Astrocyte (in vitro differentiated cells and primary cell): ENCODE data around the gene ESRRA. TPM values are rescaled to one million over a fixed set of nuclear protein-coding genes. Genes with fewer than 3 reads are reported as not detected.

ENCODE experiments used
- DNase-seq: peaks from one replicate; pipeline ENCODE4 v3.0.0-alpha.2; 2010; ENCODE audit warnings: low read depth
- FAIRE-seq: peaks from 2 replicates; lab custom pipeline; 2011; peaks lifted over from hg19 to GRCh38; lab: Jason Lieb, UNC
- H2AFZ ChIP-seq: 2 replicates; pipeline ENCODE4 v1.6.0; 2012; ENCODE audit warnings: low read depth, low read length, inconsistent platforms
- H3K27ac ChIP-seq: 2 replicates; pipeline ENCODE4 v1.5.1; 2011; ENCODE audit warnings: low read depth, low read length, inconsistent platforms
- H3K27me3 ChIP-seq: 2 replicates; pipeline ENCODE4 v1.6.0; 2011; ENCODE audit warnings: low read length, inconsistent platforms; ENCODE audit not compliant: insufficient read depth
- H3K36me3 ChIP-seq: 2 replicates; pipeline ENCODE4 v1.5.1; 2011; ENCODE audit warnings: low read length, inconsistent platforms; ENCODE audit not compliant: insufficient read depth
- H3K4me1 ChIP-seq: 2 replicates; pipeline ENCODE4 v1.5.1; 2011; ENCODE audit warnings: low read length, inconsistent platforms; ENCODE audit not compliant: insufficient read depth
- H3K4me2 ChIP-seq: 2 replicates; pipeline ENCODE4 v1.6.0; 2012; ENCODE audit warnings: low read length, inconsistent platforms
- H3K4me3 ChIP-seq: 2 replicates; pipeline ENCODE4 v1.5.1; 2011; ENCODE audit warnings: low read depth, mild to moderate bottlenecking, low read length, inconsistent platforms; ENCODE audit not compliant: insufficient read depth
- H3K79me2 ChIP-seq: 2 replicates; pipeline ENCODE4 v1.6.0; 2012; ENCODE audit warnings: mild to moderate bottlenecking, low read length, inconsistent platforms; ENCODE audit not compliant: insufficient read depth
- H3K9ac ChIP-seq: 2 replicates; pipeline ENCODE4 v1.6.0; 2012; ENCODE audit warnings: mild to moderate bottlenecking, low read length, inconsistent platforms
- H3K9me3 ChIP-seq: 2 replicates; pipeline ENCODE4 v1.5.1; 2012; ENCODE audit warnings: low read depth, mild to moderate bottlenecking, low read length, inconsistent platforms; ENCODE audit not compliant: insufficient read depth
- H4K20me1 ChIP-seq: 2 replicates; pipeline ENCODE4 v1.6.0; 2012; ENCODE audit warnings: low read length, inconsistent platforms; ENCODE audit not compliant: insufficient read depth
- H3K27ac Mint-ChIP-seq: one replicate; pipeline ENCODE4 v1.8.0; 2021; ENCODE audit warnings: mild to moderate bottlenecking, mixed read lengths; ENCODE audit not compliant: unreplicated experiment
- H3K27me3 Mint-ChIP-seq: one replicate; pipeline ENCODE4 v1.8.0; 2021; ENCODE audit warnings: low read depth, mixed read lengths; ENCODE audit not compliant: unreplicated experiment
- H3K36me3 Mint-ChIP-seq: one replicate; pipeline ENCODE4 v1.8.0; 2021; ENCODE audit warnings: low read depth, mixed read lengths; ENCODE audit not compliant: unreplicated experiment
- H3K4me1 Mint-ChIP-seq: one replicate; pipeline ENCODE4 v1.8.0; 2021; ENCODE audit warnings: low read depth, mixed read lengths; ENCODE audit not compliant: unreplicated experiment
- H3K4me3 Mint-ChIP-seq: one replicate; pipeline ENCODE4 v1.8.0; 2021; ENCODE audit warnings: mild to moderate bottlenecking, moderate library complexity, mixed read lengths; ENCODE audit not compliant: unreplicated experiment
- H3K9me3 Mint-ChIP-seq: one replicate; pipeline ENCODE4 v1.8.0; 2021; ENCODE audit warnings: mild to moderate bottlenecking, mixed read lengths; ENCODE audit not compliant: unreplicated experiment
- EZH2 ChIP-seq: IDR thresholded peaks from 2 replicates; pipeline ENCODE4 v1.6.1; 2012; ENCODE audit warnings: mild to moderate bottlenecking, low read length, inconsistent platforms; ENCODE audit not compliant: insufficient read depth
- total RNA-seq: library from RNA; stranded (reverse); gene quantifications from 2 replicates; pipeline ENCODE4 v1.2.1, GENCODE V29; 2021
- TF ChIP-seq, protein P1 (sequence below): IDR thresholded peaks from 2 replicates; pipeline ENCODE4 v1.5.1; 2011; ENCODE audit warnings: low read depth, mild to moderate bottlenecking, inconsistent platforms, low read length, moderate library complexity; ENCODE audit not compliant: insufficient read depth

Gene ESRRA
- total RNA-seq, 1 donor from 2014 or later, result 26.3 TPM

GRCh38 chr11:64258946-64259532, 46.3 kb upstream of the ESRRA start:
- Mint-ChIP-seq H3K27ac (peak overlapping the region; percentile 47), H3K4me1 (peaks cover 12% of the 10 kb centered on the region), H3K9me3 (peaks cover 2% of the 10 kb centered on the region), H3K27me3 (no peaks in the 10 kb centered on the region), H3K36me3 (peaks cover 32% of the 10 kb centered on the region), H3K4me3 (peak overlapping the region; percentile 47)
- peaks cover 21% of the 10 kb centered on the region for H3K36me3 ChIP-seq
- no peaks in the 10 kb centered on the region for H3K9me3 ChIP-seq
- DNase-seq (no peak), FAIRE-seq (no peak)
- no peak overlapping the region for H3K4me2 ChIP-seq
- no peaks in the 10 kb centered on the region for H3K27me3 ChIP-seq
- H3K79me2 ChIP-seq, result peaks cover 2% of the 10 kb centered on the region
- no peak for TF ChIP-seq EZH2
- TF ChIP-seq, protein P1, sequence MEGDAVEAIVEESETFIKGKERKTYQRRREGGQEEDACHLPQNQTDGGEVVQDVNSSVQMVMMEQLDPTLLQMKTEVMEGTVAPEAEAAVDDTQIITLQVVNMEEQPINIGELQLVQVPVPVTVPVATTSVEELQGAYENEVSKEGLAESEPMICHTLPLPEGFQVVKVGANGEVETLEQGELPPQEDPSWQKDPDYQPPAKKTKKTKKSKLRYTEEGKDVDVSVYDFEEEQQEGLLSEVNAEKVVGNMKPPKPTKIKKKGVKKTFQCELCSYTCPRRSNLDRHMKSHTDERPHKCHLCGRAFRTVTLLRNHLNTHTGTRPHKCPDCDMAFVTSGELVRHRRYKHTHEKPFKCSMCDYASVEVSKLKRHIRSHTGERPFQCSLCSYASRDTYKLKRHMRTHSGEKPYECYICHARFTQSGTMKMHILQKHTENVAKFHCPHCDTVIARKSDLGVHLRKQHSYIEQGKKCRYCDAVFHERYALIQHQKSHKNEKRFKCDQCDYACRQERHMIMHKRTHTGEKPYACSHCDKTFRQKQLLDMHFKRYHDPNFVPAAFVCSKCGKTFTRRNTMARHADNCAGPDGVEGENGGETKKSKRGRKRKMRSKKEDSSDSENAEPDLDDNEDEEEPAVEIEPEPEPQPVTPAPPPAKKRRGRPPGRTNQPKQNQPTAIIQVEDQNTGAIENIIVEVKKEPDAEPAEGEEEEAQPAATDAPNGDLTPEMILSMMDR, result no peak
- H3K27ac ChIP-seq, result no peak overlapping the region
- H3K4me3 ChIP-seq, result no peak overlapping the region
- peaks cover 30% of the 10 kb centered on the region for H4K20me1 ChIP-seq
- no peak overlapping the region for H3K9ac ChIP-seq
- H2AFZ ChIP-seq, result no peak overlapping the region
- H3K4me1 ChIP-seq, result peaks cover 14% of the 10 kb centered on the region

- Mint-ChIP-seq H3K4me3 (peak overlapping the region; percentile 47), H3K36me3 (peaks cover 32% of the 10 kb centered on the region), H3K27ac (peak overlapping the region; percentile 47), H3K27me3 (no peaks in the 10 kb centered on the region), H3K4me1 (peaks cover 11% of the 10 kb centered on the region), H3K9me3 (peaks cover 2% of the 10 kb centered on the region)
- Histone ChIP-seq H2AFZ (no peak overlapping the region), H3K27ac (no peak overlapping the region), H3K27me3 (no peaks in the 10 kb centered on the region), H4K20me1 (peaks cover 28% of the 10 kb centered on the region), H3K9me3 (no peaks in the 10 kb centered on the region), H3K79me2 (no peaks in the 10 kb centered on the region), H3K9ac (no peak overlapping the region), H3K4me3 (no peak overlapping the region), H3K4me2 (no peak overlapping the region), H3K4me1 (peaks cover 14% of the 10 kb centered on the region), H3K36me3 (peaks cover 23% of the 10 kb centered on the region)
- no peak for TF ChIP-seq EZH2
- TF ChIP-seq, protein P1, result no peak
- FAIRE-seq (no peak), DNase-seq (no peak)
These were observed 45.7 kb upstream of the ESRRA start for GRCh38 chr11:64259533-64260067.

- no peaks in the 10 kb centered on the region for H3K27me3 Mint-ChIP-seq
- H3K4me3 Mint-ChIP-seq, result no peak overlapping the region
- Histone ChIP-seq H3K4me2 (no peak overlapping the region), H3K36me3 (peaks cover 21% of the 10 kb centered on the region), H3K4me3 (no peak overlapping the region), H3K27me3 (no peaks in the 10 kb centered on the region), H3K27ac (no peak overlapping the region), H3K79me2 (no peaks in the 10 kb centered on the region), H4K20me1 (peaks cover 27% of the 10 kb centered on the region), H3K4me1 (peaks cover 14% of the 10 kb centered on the region), H2AFZ (no peak overlapping the region), H3K9ac (no peak overlapping the region), H3K9me3 (no peaks in the 10 kb centered on the region)
- peaks cover 2% of the 10 kb centered on the region for H3K9me3 Mint-ChIP-seq
- FAIRE-seq, result no peak
- TF ChIP-seq, protein P1, result no peak
- TF ChIP-seq EZH2, result no peak
- no peak for DNase-seq
- H3K36me3 Mint-ChIP-seq, result peaks cover 29% of the 10 kb centered on the region
- H3K4me1 Mint-ChIP-seq, result peaks cover 11% of the 10 kb centered on the region
- H3K27ac Mint-ChIP-seq, result no peak overlapping the region
These were observed 45.1 kb upstream of the ESRRA start for GRCh38 chr11:64260147-64260708.
